Measurements from ENCODE around the gene BARHL2.

DNA sequence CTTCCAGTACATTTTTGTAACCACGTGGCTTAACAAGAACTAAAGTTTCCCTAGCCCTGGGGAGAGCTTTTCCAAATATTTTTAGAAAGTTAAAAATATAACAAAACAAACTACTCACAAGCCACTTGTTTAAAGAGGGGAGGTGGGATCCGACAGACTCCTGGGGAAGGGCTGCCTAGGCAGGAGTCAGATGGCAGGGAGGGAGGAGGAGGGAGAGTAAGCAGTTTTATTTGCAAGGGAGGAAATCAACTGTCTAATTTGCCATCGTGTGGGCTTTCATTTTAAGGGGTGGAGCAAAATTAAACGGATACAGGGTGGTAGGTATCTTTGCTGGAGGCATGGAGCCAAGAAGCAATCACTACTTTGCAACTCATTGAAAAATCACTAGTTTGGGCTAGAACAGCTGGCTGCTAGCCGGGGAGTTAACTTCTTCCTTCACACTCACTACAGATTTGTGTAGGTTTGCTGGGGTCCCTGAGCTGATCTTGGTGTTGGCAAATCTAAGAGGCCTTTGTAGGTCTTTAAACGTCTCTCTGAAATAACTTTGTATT lies 8.8 kb downstream of the BARHL2 start:
- TF ChIP-seq, protein P1, sequence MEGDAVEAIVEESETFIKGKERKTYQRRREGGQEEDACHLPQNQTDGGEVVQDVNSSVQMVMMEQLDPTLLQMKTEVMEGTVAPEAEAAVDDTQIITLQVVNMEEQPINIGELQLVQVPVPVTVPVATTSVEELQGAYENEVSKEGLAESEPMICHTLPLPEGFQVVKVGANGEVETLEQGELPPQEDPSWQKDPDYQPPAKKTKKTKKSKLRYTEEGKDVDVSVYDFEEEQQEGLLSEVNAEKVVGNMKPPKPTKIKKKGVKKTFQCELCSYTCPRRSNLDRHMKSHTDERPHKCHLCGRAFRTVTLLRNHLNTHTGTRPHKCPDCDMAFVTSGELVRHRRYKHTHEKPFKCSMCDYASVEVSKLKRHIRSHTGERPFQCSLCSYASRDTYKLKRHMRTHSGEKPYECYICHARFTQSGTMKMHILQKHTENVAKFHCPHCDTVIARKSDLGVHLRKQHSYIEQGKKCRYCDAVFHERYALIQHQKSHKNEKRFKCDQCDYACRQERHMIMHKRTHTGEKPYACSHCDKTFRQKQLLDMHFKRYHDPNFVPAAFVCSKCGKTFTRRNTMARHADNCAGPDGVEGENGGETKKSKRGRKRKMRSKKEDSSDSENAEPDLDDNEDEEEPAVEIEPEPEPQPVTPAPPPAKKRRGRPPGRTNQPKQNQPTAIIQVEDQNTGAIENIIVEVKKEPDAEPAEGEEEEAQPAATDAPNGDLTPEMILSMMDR (IDR thresholded peaks at IDR 0.05; ENCODE audit: poor library complexity), result no peak
- no peak for TF ChIP-seq EZH2 (IDR thresholded peaks at IDR 0.05; ENCODE audit: borderline replicate concordance)
- TF ChIP-seq EZH2phosphoT487 (IDR thresholded peaks at IDR 0.05; ENCODE audit: low read depth, severe bottlenecking, unreplicated experiment), result no peak

Data from hepatocyte (in vitro differentiated cells).